GM12873 (cell line): ENCODE data around the gene RAD51B.

Source experiments
- TF ChIP-seq, protein P1 (sequence below): IDR thresholded peaks from 2 replicates; pipeline ENCODE4 v1.5.1; 2012; ENCODE audit warnings: low read depth, mild to moderate bottlenecking, moderate library complexity, low read length, control low read depth; ENCODE audit not compliant: insufficient read depth; ENCODE audit errors: missing control alignments

RAD51B gene

GRCh38 chr14:68373847-68374444 lies 554.4 kb downstream of the RAD51B start:
- TF ChIP-seq, protein P1, sequence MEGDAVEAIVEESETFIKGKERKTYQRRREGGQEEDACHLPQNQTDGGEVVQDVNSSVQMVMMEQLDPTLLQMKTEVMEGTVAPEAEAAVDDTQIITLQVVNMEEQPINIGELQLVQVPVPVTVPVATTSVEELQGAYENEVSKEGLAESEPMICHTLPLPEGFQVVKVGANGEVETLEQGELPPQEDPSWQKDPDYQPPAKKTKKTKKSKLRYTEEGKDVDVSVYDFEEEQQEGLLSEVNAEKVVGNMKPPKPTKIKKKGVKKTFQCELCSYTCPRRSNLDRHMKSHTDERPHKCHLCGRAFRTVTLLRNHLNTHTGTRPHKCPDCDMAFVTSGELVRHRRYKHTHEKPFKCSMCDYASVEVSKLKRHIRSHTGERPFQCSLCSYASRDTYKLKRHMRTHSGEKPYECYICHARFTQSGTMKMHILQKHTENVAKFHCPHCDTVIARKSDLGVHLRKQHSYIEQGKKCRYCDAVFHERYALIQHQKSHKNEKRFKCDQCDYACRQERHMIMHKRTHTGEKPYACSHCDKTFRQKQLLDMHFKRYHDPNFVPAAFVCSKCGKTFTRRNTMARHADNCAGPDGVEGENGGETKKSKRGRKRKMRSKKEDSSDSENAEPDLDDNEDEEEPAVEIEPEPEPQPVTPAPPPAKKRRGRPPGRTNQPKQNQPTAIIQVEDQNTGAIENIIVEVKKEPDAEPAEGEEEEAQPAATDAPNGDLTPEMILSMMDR = no peak

- TF ChIP-seq, protein P1 = no peak
These were observed 555.1 kb downstream of the RAD51B start for GRCh38 chr14:68374682-68375081.

- TF ChIP-seq, protein P1 = no peak
These were observed 555.8 kb downstream of the RAD51B start for GRCh38 chr14:68375376-68375775.

DNA sequence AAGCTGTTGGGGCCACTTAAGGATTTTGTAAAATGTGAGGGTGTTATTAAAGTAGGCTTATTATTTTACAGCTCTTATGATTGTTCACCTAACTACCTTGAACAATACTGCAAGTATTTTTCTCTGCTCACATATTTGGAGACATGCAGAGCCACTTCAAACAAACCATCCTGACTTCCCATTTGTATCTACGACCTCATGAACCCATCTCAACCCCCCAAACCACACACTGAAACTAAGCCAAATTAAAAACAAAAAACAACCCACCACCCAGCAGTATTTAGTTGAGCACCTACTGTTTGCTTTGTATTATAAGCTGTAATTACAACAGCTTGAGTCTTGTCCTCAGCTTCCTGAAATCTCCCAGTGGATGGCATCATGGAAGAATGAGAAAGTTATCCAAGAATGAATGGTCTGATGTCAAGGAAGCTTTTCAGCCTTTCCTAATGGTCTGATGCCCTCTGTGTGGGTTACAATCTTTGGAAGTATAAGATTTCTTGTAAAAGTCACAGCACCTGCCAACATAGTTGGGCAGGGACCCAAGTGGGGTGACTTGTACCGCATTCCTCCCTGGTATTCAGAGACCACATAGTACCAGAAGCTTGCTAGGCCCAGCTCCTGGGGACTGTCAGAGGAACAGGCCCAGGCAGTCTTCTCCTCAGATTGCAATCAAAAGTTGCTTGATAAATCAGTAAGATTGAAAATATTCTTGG lies 556.6 kb downstream of the RAD51B start:
- TF ChIP-seq, protein P1 = no peak

GRCh38 chr14:68377006-68377405 lies 557.4 kb downstream of the RAD51B start:
- TF ChIP-seq, protein P1 = no peak

DNA sequence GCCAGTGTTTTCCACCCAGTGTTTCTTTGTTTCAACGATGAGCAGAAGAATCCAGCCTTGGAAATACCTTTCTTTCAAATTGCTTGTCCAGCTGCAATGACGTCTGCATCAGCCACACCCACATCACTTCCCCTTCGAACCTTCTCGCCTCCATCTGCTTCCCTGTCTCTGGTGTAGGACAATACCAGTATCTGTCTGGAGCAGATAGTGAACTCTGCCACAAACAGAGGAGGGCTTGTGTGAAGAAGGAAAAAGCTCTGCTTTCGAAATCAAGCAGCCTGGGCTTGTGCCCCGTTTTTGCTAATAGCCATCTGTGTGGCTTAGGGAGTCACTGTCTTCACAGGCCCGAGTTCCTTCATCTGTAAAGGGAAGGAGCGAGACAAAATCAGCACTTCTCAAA lies 557.9 kb downstream of the RAD51B start:
- TF ChIP-seq, protein P1 = no peak

DNA sequence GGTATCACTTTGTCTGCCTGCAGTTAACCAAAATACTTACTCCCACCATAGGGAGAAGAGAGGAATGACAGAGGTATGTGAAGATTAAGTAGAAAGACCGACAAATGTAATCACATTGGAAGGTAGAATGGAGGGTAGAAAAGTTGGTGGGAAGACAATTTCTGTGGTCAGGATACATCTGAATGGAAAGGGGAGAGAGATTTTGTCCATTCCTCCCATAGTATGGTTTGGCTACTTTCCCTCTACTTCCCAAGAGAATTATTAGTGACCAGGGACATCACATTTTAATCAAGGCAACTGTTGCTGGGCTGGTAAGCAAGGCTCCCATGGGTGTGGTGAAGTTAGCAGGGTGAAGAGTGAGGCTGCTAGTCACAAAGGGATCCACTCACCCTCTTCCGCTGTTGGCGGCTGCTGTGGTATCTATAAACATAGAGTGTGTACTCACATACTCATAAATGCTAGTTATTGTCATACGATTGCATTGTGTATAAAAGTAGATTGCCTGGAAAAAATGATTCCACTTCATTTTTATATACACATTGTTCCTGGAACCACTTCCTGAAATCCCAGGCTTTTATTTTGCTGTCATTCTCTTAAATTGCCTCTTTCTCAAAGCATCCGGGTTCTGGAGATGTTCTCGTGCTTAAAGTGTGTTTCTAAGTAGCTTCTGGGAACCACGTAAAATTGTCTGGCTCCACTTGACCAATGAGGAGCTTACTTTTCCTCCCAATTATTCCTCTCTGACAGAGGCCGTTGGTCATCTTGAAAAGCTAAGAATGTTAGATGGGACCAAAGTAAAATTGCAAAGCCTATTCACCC lies 560.1 kb downstream of the RAD51B start:
- TF ChIP-seq, protein P1 = no peak
